NB4 (cell line): ENCODE data around the gene VKORC1.

ENCODE experiments used
- POLR2A ChIP-seq: IDR thresholded peaks from 2 replicates; pipeline ENCODE4 v1.6.1; 2011; ENCODE audit warnings: mild to moderate bottlenecking; ENCODE audit not compliant: insufficient read length; ENCODE audit errors: extremely low read depth
- TF ChIP-seq, protein P1 (sequence below): IDR thresholded peaks from one replicate; pipeline ENCODE4 v1.5.1; 2012; ENCODE audit warnings: low read depth, low read length
- TF ChIP-seq, protein P2 (sequence below): IDR thresholded peaks from 2 replicates; pipeline ENCODE4 v1.6.1; 2011; ENCODE audit warnings: low read depth, low read length

DNA sequence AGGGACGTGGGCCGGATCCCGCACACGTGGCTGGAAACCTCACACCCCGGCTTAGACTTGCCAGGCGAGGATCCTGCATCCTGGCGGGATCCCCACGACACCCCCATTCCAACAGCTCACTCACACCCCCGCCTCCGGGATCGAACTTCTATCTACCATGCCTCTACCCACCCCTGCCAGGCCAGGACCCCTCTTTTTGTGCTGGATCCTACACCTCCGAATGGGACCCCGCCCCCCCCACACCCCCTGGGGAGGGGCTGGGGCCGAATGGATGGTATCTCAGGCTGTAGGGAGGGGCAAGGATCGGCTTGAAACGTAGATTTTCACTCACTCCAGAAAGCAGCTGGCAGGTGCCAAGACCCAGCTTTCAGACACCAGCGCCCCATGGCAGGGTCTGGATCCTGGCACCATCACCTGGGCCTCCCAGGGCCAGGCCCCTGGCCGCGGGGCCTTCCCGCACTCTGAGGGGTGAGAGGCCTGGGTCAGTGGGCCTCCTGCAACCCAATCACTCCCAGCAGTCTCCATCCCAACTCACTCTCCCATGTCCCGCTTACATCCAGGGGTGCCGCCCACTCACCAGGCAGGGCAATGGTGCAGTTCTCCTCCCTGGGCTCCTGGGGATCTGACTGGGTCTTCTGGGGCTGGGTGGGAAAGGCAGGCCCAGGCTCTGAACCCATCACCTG, 48.6 kb upstream of the VKORC1 start:
- TF ChIP-seq, protein P1, sequence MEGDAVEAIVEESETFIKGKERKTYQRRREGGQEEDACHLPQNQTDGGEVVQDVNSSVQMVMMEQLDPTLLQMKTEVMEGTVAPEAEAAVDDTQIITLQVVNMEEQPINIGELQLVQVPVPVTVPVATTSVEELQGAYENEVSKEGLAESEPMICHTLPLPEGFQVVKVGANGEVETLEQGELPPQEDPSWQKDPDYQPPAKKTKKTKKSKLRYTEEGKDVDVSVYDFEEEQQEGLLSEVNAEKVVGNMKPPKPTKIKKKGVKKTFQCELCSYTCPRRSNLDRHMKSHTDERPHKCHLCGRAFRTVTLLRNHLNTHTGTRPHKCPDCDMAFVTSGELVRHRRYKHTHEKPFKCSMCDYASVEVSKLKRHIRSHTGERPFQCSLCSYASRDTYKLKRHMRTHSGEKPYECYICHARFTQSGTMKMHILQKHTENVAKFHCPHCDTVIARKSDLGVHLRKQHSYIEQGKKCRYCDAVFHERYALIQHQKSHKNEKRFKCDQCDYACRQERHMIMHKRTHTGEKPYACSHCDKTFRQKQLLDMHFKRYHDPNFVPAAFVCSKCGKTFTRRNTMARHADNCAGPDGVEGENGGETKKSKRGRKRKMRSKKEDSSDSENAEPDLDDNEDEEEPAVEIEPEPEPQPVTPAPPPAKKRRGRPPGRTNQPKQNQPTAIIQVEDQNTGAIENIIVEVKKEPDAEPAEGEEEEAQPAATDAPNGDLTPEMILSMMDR: no peak
- TF ChIP-seq, protein P2, sequence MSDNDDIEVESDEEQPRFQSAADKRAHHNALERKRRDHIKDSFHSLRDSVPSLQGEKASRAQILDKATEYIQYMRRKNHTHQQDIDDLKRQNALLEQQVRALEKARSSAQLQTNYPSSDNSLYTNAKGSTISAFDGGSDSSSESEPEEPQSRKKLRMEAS: no peak
- no peak for TF ChIP-seq POLR2A
